ENCODE results near the gene MS4A14. TPM values are rescaled to one million over a fixed set of nuclear protein-coding genes. Genes with fewer than 3 reads are reported as not detected.
A peak's percentile ranks its signal among the peaks of the same experiment; 100 is the strongest.

The MS4A14 gene
- total and polyA plus RNA-seq, 2 donors (not counting 1 experiment from before 2014, with no cell fraction given) = 3.4 to 5.4 TPM

GRCh38 chr11:60367009-60367408 lies 29.2 kb upstream of the MS4A14 start:
- DNase-seq (peak; percentile 86), ATAC-seq (ENCODE audit: low read depth) (peak; percentile 54)
- 0% methylated on average over 1 of the region's 2 CpGs for WGBS (ENCODE audit: insufficient coverage)
- intact Hi-C loops (cut with micrococcal nuclease) = loop anchor here (1.0 to 5.0 kb wide), 4 partner anchors 10 to 205 kb away; partner anchors contain the start of gene MS4A1
- no peaks in the 10 kb centered on the region for H3K27me3 Mint-ChIP-seq
- Histone ChIP-seq H3K79me2 (ENCODE audit: control insufficient read depth, insufficient read depth, low read length) (peaks cover 71% of the 10 kb centered on the region), H3K9me3 (ENCODE audit: control extremely low read depth in 1 of 3, control insufficient read depth in 2 of 3, insufficient read depth in 1 of 3, low read length in 2 of 3) (peaks cover 0 to 6% (median 2%) of the 10 kb centered on the region in 3 donors), H3K4me1 (ENCODE audit: control insufficient read depth in 2 of 2, insufficient read depth in 2 of 2, low read length in 2 of 2) (peaks cover 70 to 79% of the 10 kb centered on the region in 2 donors), H2AFZ (ENCODE audit: insufficient read depth, low read depth, low read length, poor library complexity, severe bottlenecking) (no peak overlapping the region), H3K36me3 (replicated peaks in 1 of 2; ENCODE audit: control extremely low read depth in 1 of 2, control insufficient read depth in 1 of 2, extremely low read depth in 1 of 2, insufficient read depth in 2 of 2, low read length in 1 of 2) (no peaks in the 10 kb centered on the region), H4K20me1 (ENCODE audit: control insufficient read depth, insufficient read depth, low read length, poor library complexity, severe bottlenecking) (no peaks in the 10 kb centered on the region), H3K4me2 (replicated peaks; ENCODE audit: low read depth, low read length, poor library complexity, severe bottlenecking) (peak overlapping the region; percentile 64), H3K27me3 (replicated peaks in 1 of 4; ENCODE audit: control extremely low read depth in 1 of 4, control insufficient read depth in 3 of 4, insufficient read depth in 4 of 4, low read length in 3 of 4) (no peaks in the 10 kb centered on the region), H3K27ac (ENCODE audit: low read length in 2 of 2) (peak overlapping the region; percentile 73 to 89), H3K4me3 (ENCODE audit: control extremely low read depth in 1 of 5, extremely low read depth in 1 of 5, insufficient read depth in 1 of 5, low read depth in 2 of 5, low read length in 4 of 5) (peak overlapping the region in 1 of 5 experiments; percentile 50), H3K9ac (ENCODE audit: low read length) (peak overlapping the region; percentile 37)
- H3K4me3 Mint-ChIP-seq = peak overlapping the region; percentile 73
- ChIA-PET CTCF (interaction anchor here (0.5 to 13.3 kb wide), 11 partner anchors 11 to 1088 kb away, joined by 3 to 257 read pairs (median 11); partner anchors contain the start of genes MS4A1, MS4A14 and MS4A7), POLR2A (interaction anchor here (0.7 to 2.9 kb wide), 9 partner anchors 11 to 117 kb away, joined by 3 to 20 read pairs (median 5); partner anchors contain the start of genes MS4A1 and MS4A7)
- peaks cover 87% of the 10 kb centered on the region for H3K4me1 Mint-ChIP-seq
- peaks cover 3% of the 10 kb centered on the region for H3K9me3 Mint-ChIP-seq (ENCODE audit: insufficient read depth)
- TF ChIP-seq EZH2 (IDR thresholded peaks at IDR 0.05; ENCODE audit: borderline replicate concordance, insufficient read depth, low read depth, low read length, poor library complexity, severe bottlenecking) (no peak), CTCF (IDR thresholded peaks at IDR 0.05) (no peak)
- H3K27ac Mint-ChIP-seq = peak overlapping the region; percentile 93

DNA sequence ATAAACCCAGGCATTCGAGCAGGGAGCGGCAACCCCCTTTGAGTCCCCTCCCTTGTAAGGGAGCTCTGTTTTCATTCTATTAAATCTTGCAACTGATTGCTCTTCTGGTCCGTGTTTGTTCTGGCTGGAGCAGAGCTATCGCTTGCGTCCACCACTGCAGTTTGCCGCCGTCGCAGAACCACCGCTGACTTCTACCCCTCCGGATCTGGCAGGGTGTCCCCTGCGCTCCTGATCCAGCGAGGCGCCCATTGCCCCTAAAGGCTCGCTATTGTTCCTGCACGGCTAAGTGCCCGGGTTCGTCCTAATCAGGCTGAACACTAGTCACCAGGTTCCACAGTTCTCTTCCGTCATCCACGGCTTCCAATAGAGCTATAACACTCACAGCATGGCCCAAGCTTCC lies 28.4 kb upstream of the MS4A14 start:
- peaks cover 73% of the 10 kb centered on the region for H3K79me2 ChIP-seq (ENCODE audit: control insufficient read depth, insufficient read depth, low read length)
- H3K9ac ChIP-seq (ENCODE audit: low read length) = peak overlapping the region; percentile 37
- CTCF ChIA-PET = interaction anchor here (1.1 to 13.3 kb wide), 10 partner anchors 10 to 251 kb away, joined by 3 to 257 read pairs (median 29); partner anchors contain the start of genes MS4A1, MS4A14 and MS4A7
- H2AFZ ChIP-seq (ENCODE audit: insufficient read depth, low read depth, low read length, poor library complexity, severe bottlenecking) = peak overlapping the region; percentile 35
- Mint-ChIP-seq H3K27me3 (no peaks in the 10 kb centered on the region), H3K4me3 (peak overlapping the region; percentile 73), H3K4me1 (peaks cover 84% of the 10 kb centered on the region), H3K9me3 (ENCODE audit: insufficient read depth) (peaks cover 3% of the 10 kb centered on the region), H3K27ac (peak overlapping the region; percentile 93)
- TF ChIP-seq EZH2 (IDR thresholded peaks at IDR 0.05; ENCODE audit: borderline replicate concordance, insufficient read depth, low read depth, low read length, poor library complexity, severe bottlenecking) (no peak), CTCF (IDR thresholded peaks at IDR 0.05) (no peak)
- POLR2A ChIA-PET = interaction anchor here (0.7 to 2.9 kb wide), 6 partner anchors 10 to 116 kb away, joined by 3 to 20 read pairs (median 7); partner anchors contain the start of genes MS4A1 and MS4A7
- peak overlapping the region; percentile 64 for H3K4me2 ChIP-seq (replicated peaks; ENCODE audit: low read depth, low read length, poor library complexity, severe bottlenecking)
- DNase-seq (no peak), ATAC-seq (ENCODE audit: low read depth) (no peak)
- peak overlapping the region in 1 of 5 experiments; percentile 50 for H3K4me3 ChIP-seq (ENCODE audit: control extremely low read depth in 1 of 5, extremely low read depth in 1 of 5, insufficient read depth in 1 of 5, low read depth in 2 of 5, low read length in 4 of 5)
- 87% methylated on average over 19 of the region's 19 CpGs for WGBS (ENCODE audit: insufficient coverage)
- intact Hi-C loops (cut with micrococcal nuclease) = loop anchor here (1.0 to 5.0 kb wide), 4 partner anchors 9 to 204 kb away; partner anchors contain the start of gene MS4A1
- peaks cover 0 to 6% (median 2%) of the 10 kb centered on the region in 3 donors for H3K9me3 ChIP-seq (ENCODE audit: control extremely low read depth in 1 of 3, control insufficient read depth in 2 of 3, insufficient read depth in 1 of 3, low read length in 2 of 3)
- peak overlapping the region; percentile 73 to 89 for H3K27ac ChIP-seq (ENCODE audit: low read length in 2 of 2)
- no peaks in the 10 kb centered on the region for H3K27me3 ChIP-seq (replicated peaks in 1 of 4; ENCODE audit: control extremely low read depth in 1 of 4, control insufficient read depth in 3 of 4, insufficient read depth in 4 of 4, low read length in 3 of 4)
- peaks cover 68 to 74% of the 10 kb centered on the region in 2 donors for H3K4me1 ChIP-seq (ENCODE audit: control insufficient read depth in 2 of 2, insufficient read depth in 2 of 2, low read length in 2 of 2)
- no peaks in the 10 kb centered on the region for H4K20me1 ChIP-seq (ENCODE audit: control insufficient read depth, insufficient read depth, low read length, poor library complexity, severe bottlenecking)
- H3K36me3 ChIP-seq (replicated peaks in 1 of 2; ENCODE audit: control extremely low read depth in 1 of 2, control insufficient read depth in 1 of 2, extremely low read depth in 1 of 2, insufficient read depth in 2 of 2, low read length in 1 of 2) = no peaks in the 10 kb centered on the region
